Upper lobe of left lung (tissue), 4 donors: Measurements from ENCODE around the gene GLB1L3.

ENCODE experiments used
- EP300 ChIP-seq, 4 donors: sonication (generic); formaldehyde crosslinking; IDR thresholded peaks; one replicate each; pipeline ENCODE4 v1.5.1; 2017; ENCODE audit warnings: antibody characterized with exemption in 4 of 4, control low read depth in 2 of 4
- POLR2A ChIP-seq, 4 donors: fragments of 450-650 bp; IDR thresholded peaks; one replicate each; pipeline ENCODE4 v1.5.1; 2016 to 2017; ENCODE audit warnings: antibody characterized with exemption in 4 of 4, mild to moderate bottlenecking in 2 of 4
- POLR2AphosphoS5 ChIP-seq, 2 donors: sonication (generic); formaldehyde crosslinking; IDR thresholded peaks; one replicate each; pipeline ENCODE4 v1.5.1; 2017; ENCODE audit warnings: antibody characterized with exemption in 2 of 2
- TF ChIP-seq, protein P1 (sequence below), 6 experiments: fragments of 450-650 bp in 4 of 6; fragments of 200-600 bp in 2 of 6; sonication (generic) in 2 of 6; IDR thresholded peaks; one replicate each; pipeline ENCODE4 v1.5.1; 2016 to 2019; ENCODE audit warnings: antibody characterized with exemption in 6 of 6

GRCh38 chr11:134356656-134357544 lies 80.7 kb downstream of the GLB1L3 start:
- TF ChIP-seq, protein P1, sequence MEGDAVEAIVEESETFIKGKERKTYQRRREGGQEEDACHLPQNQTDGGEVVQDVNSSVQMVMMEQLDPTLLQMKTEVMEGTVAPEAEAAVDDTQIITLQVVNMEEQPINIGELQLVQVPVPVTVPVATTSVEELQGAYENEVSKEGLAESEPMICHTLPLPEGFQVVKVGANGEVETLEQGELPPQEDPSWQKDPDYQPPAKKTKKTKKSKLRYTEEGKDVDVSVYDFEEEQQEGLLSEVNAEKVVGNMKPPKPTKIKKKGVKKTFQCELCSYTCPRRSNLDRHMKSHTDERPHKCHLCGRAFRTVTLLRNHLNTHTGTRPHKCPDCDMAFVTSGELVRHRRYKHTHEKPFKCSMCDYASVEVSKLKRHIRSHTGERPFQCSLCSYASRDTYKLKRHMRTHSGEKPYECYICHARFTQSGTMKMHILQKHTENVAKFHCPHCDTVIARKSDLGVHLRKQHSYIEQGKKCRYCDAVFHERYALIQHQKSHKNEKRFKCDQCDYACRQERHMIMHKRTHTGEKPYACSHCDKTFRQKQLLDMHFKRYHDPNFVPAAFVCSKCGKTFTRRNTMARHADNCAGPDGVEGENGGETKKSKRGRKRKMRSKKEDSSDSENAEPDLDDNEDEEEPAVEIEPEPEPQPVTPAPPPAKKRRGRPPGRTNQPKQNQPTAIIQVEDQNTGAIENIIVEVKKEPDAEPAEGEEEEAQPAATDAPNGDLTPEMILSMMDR (IDR thresholded peaks at IDR 0.05) = no peak
- TF ChIP-seq POLR2AphosphoS5 (IDR thresholded peaks at IDR 0.05) (no peak), POLR2A (IDR thresholded peaks at IDR 0.05) (no peak), EP300 (IDR thresholded peaks at IDR 0.05) (no peak)
